ENCODE measurements around the gene SERPINB10. TPM values are rescaled to one million over a fixed set of nuclear protein-coding genes. Genes with fewer than 3 reads are reported as not detected.

Gene SERPINB10
- total RNA-seq, 2 experiments from 2014 or later, result not detected

DNA sequence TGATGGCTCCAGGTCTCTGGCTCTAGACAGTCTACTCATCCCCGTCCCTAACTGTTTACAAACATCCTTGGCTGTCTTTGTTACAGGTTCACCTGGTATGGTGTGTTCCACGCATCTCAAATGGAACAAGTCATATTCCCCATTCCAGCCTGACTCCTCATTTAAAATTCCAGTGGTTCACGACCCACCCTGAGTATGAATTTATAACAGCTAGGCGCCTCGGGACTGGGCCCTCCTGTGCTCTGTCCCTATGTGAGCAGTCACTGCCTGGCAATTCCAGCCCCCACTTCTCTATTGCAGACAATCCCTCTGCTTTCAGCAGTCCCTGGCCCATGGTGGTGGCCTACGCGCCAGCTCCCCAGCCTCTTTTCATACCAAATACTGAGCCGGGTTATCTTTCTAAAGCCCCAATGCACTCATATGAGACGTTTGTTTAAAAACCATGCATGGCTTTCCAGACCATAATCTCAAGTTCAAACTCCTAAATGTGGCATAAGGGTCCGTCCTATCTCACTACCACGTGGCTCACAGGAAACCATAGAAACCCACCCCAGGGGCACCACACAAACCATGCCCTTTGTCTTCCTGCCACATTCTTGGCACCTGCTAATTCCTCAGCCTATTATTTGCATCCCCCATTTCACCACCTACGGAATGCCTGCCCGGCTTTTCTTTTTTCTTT is 63.7 kb downstream of the SERPINB10 start:
- ChIA-PET CTCF (no interaction called here), POLR2A (interaction anchor here (1.3 kb wide), 1 partner anchor 18 kb away, joined by 3 read pairs; no protein-coding TSS in a partner anchor)
- Mint-ChIP-seq H3K4me3 (peak overlapping the region; percentile 99), H3K9me3 (no peaks in the 10 kb centered on the region), H3K27me3 (peaks cover 4% of the 10 kb centered on the region), H3K36me3 (ENCODE audit: low read depth) (peaks cover 6% of the 10 kb centered on the region), H3K27ac (peak overlapping the region; percentile 99), H3K4me1 (ENCODE audit: low read depth) (peaks cover 27% of the 10 kb centered on the region)
- Histone ChIP-seq H3K4me3 (ENCODE audit: low read length) (no peak overlapping the region), H3K36me3 (ENCODE audit: insufficient read depth, low read length) (no peaks in the 10 kb centered on the region), H3K9me3 (ENCODE audit: control insufficient read depth in 1 of 2, insufficient read depth in 1 of 2, low read length in 2 of 2) (no peaks in the 10 kb centered on the region), H3K27me3 (ENCODE audit: control insufficient read depth in 1 of 2, insufficient read depth in 2 of 2, low read length in 2 of 2) (no peaks in the 10 kb centered on the region), H3K4me1 (ENCODE audit: insufficient read depth, low read length) (peaks cover 21% of the 10 kb centered on the region), H3K27ac (ENCODE audit: low read depth in 1 of 2, low read length in 2 of 2) (no peak overlapping the region)
- DNase-seq (no peak), ATAC-seq (ENCODE audit: poor library complexity) (no peak)
- intact Hi-C loops (cut with DNase I, micrococcal nuclease), result loop anchor here (5.0 to 10.0 kb wide), 4 partner anchors 147 to 1787 kb away; partner anchors contain the start of genes VPS4B (in 2 of the 2), PIGN (in 1 of the 2) and RELCH (in 1 of the 2)
- no peak for TF ChIP-seq CTCF (IDR thresholded peaks at IDR 0.05)

DNA sequence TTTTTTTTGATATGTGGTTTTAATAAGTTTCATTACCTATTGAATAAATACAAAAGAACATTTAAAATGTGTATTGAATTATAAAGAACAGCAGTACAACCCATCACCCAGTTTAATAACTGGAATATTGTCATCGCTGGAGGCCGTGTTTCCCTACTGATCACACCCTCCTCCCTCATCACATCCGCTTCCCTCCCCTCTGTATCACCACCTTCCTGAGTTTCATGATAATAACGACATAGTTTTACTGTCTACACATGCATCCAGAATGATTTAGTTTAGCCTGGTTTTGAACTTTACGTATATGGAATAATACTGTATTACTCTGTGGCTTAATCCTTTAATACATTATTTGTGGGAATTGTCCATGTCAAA is 64.2 kb downstream of the SERPINB10 start:
- no peaks in the 10 kb centered on the region for H3K27me3 ChIP-seq (ENCODE audit: control insufficient read depth in 1 of 2, insufficient read depth in 2 of 2, low read length in 2 of 2)
- peaks cover 27% of the 10 kb centered on the region for H3K4me1 Mint-ChIP-seq (ENCODE audit: low read depth)
- no peaks in the 10 kb centered on the region for H3K9me3 Mint-ChIP-seq
- no peak overlapping the region for H3K4me3 ChIP-seq (ENCODE audit: low read length)
- H3K4me1 ChIP-seq (ENCODE audit: insufficient read depth, low read length), result peaks cover 21% of the 10 kb centered on the region
- H3K27ac ChIP-seq (ENCODE audit: low read depth in 1 of 2, low read length in 2 of 2), result no peak overlapping the region
- ATAC-seq (ENCODE audit: poor library complexity) (no peak), DNase-seq (no peak)
- intact Hi-C loops (cut with DNase I, micrococcal nuclease), result loop anchor here (5.0 to 10.0 kb wide), 4 partner anchors 147 to 1787 kb away; partner anchors contain the start of genes VPS4B (in 2 of the 2), PIGN (in 1 of the 2) and RELCH (in 1 of the 2)
- no peaks in the 10 kb centered on the region for H3K36me3 ChIP-seq (ENCODE audit: insufficient read depth, low read length)
- peaks cover 6% of the 10 kb centered on the region for H3K36me3 Mint-ChIP-seq (ENCODE audit: low read depth)
- ChIA-PET CTCF (no interaction called here), POLR2A (interaction anchor here (1.3 kb wide), 1 partner anchor 19 kb away, joined by 3 read pairs; no protein-coding TSS in a partner anchor)
- H3K9me3 ChIP-seq (ENCODE audit: control insufficient read depth in 1 of 2, insufficient read depth in 1 of 2, low read length in 2 of 2), result no peaks in the 10 kb centered on the region
- peaks cover 4% of the 10 kb centered on the region for H3K27me3 Mint-ChIP-seq
- peak overlapping the region; percentile 99 for H3K4me3 Mint-ChIP-seq
- peak overlapping the region; percentile 99 for H3K27ac Mint-ChIP-seq
- TF ChIP-seq CTCF (IDR thresholded peaks at IDR 0.05), result no peak

GRCh38 chr18:63974991-63975390 is 67.2 kb downstream of the SERPINB10 start:
- DNase-seq (peak in 7 of 14 experiments; percentile 6 to 58 (median 39)), ATAC-seq (ENCODE audit: poor library complexity) (no peak)
- Histone ChIP-seq H3K4me1 (ENCODE audit: insufficient read depth, low read length) (peaks cover 20% of the 10 kb centered on the region), H3K27me3 (ENCODE audit: control insufficient read depth in 1 of 2, insufficient read depth in 2 of 2, low read length in 2 of 2) (no peaks in the 10 kb centered on the region), H3K9me3 (ENCODE audit: control insufficient read depth in 1 of 2, insufficient read depth in 1 of 2, low read length in 2 of 2) (no peaks in the 10 kb centered on the region), H3K27ac (ENCODE audit: low read depth in 1 of 2, low read length in 2 of 2) (no peak overlapping the region), H3K36me3 (ENCODE audit: insufficient read depth, low read length) (no peaks in the 10 kb centered on the region), H3K4me3 (ENCODE audit: low read length) (no peak overlapping the region)
- TF ChIP-seq CTCF (IDR thresholded peaks at IDR 0.05), result no peak
- intact Hi-C loops (cut with DNase I, micrococcal nuclease), result loop anchor here (1.0 to 10.0 kb wide), 5 partner anchors 12 to 1790 kb away; partner anchors contain the start of genes VPS4B (in 2 of the 2), PIGN (in 1 of the 2) and RELCH (in 1 of the 2)
- POLR2A ChIA-PET, result no interaction called here
- Mint-ChIP-seq H3K27me3 (no peaks in the 10 kb centered on the region), H3K9me3 (no peaks in the 10 kb centered on the region), H3K4me1 (ENCODE audit: low read depth) (peaks cover 20% of the 10 kb centered on the region), H3K36me3 (ENCODE audit: low read depth) (peaks cover 7% of the 10 kb centered on the region), H3K27ac (no peak overlapping the region), H3K4me3 (no peak overlapping the region)
- CTCF ChIA-PET, result interaction anchor here (0.6 to 2.8 kb wide), 3 partner anchors 11 to 1583 kb away, joined by 3 to 12 read pairs (median 5); no protein-coding TSS in a partner anchor
